ENCODE results near the gene NOS3. TPM values are rescaled to one million over a fixed set of nuclear protein-coding genes. Genes with fewer than 3 reads are reported as not detected.

Gene NOS3
- total and polyA plus RNA-seq, 2 of the 13 experiments (the other 11 are each of a cell fraction or from before 2014, with no cell fraction given): 3.7 to 7.5 TPM

- TF ChIP-seq ZNF17 (CRISPR knock-in tag; IDR thresholded peaks at IDR 0.05): no peak
- 0 out of 2 replicates have a peak, but pooled peaks have one; percentile 23 for TF ChIP-seq PAX8 (CRISPR knock-in tag; IDR thresholded peaks at IDR 0.05; ENCODE audit: borderline replicate concordance)
- TF ChIP-seq ZBTB37 (CRISPR knock-in tag; IDR thresholded peaks at IDR 0.05): no peak
- no peak for TF ChIP-seq ZNF839 (CRISPR knock-in tag; IDR thresholded peaks at IDR 0.05; ENCODE audit: borderline replicate concordance)
- TF ChIP-seq FOSL2 (CRISPR knock-in tag; IDR thresholded peaks at IDR 0.05): peak; percentile 30; the same call in 1 of the 2 replicates
- TF ChIP-seq MAFF (IDR thresholded peaks at IDR 0.05; ENCODE audit: low read depth, low read length): no peak
- no peak for TF ChIP-seq ZNF512 (CRISPR knock-in tag; IDR thresholded peaks at IDR 0.05)
- TF ChIP-seq KIAA2018 (CRISPR knock-in tag; IDR thresholded peaks at IDR 0.05; ENCODE audit: borderline replicate concordance): no peak
- peak; percentile 46 for TF ChIP-seq GATA4 (IDR thresholded peaks at IDR 0.05; ENCODE audit: borderline replicate concordance, low read depth)
- peak; percentile 66; the same call in 1 of the 2 replicates for TF ChIP-seq SIN3A (IDR thresholded peaks at IDR 0.05; ENCODE audit: borderline replicate concordance, low read depth, low read length)
- TF ChIP-seq ZXDC (CRISPR knock-in tag; IDR thresholded peaks at IDR 0.05): no peak
- TF ChIP-seq ARNTL (CRISPR knock-in tag; IDR thresholded peaks at IDR 0.05): peak; percentile 99
- TF ChIP-seq ZNF780A (CRISPR knock-in tag; IDR thresholded peaks at IDR 0.05): no peak; the same call in 1 of the 2 replicates
- TF ChIP-seq ATM (IDR thresholded peaks at IDR 0.05; ENCODE audit: borderline replicate concordance): no peak
These were observed 71.8 kb downstream of the NOS3 start (continued) for GRCh38 chr7:151062399-151063211.
